ENCODE measurements around the gene FAAH2.
"Not testable (repeated sequence)": the region's sequence is repeated elsewhere in the genome, so short reads cannot be mapped to it uniquely, and the experiment has no call there.

The FAAH2 gene

GRCh38 chrX:57286507-57287251 lies at the start of gene FAAH2:
FAAH2 (plus strand) TSS chrX:57286706; CDS start chrX:57286826, 120 bp downstream.
- DNase-seq (ENCODE audit: low read depth in 2 of 2): no peak

GRCh38 chrX:57241967-57242366 lies 44.5 kb upstream of the FAAH2 start:
- DNase-seq (ENCODE audit: low read depth in 2 of 2): no peak

GRCh38 chrX:57251965-57252364 lies 34.5 kb upstream of the FAAH2 start:
- no peak for DNase-seq (ENCODE audit: low read depth in 2 of 2)

GRCh38 chrX:57265126-57265525 lies 21.4 kb upstream of the FAAH2 start:
- DNase-seq (ENCODE audit: low read depth in 2 of 2): no peak

GRCh38 chrX:57266275-57266674 lies 20.2 kb upstream of the FAAH2 start:
- no peak for DNase-seq (ENCODE audit: low read depth in 2 of 2)

- no peak for DNase-seq (ENCODE audit: low read depth in 2 of 2)
Observed at GRCh38 chrX:57266871-57267270, 19.6 kb upstream of the FAAH2 start.

- DNase-seq (ENCODE audit: low read depth in 2 of 2): no peak
Observed at GRCh38 chrX:57267308-57267707, 19.2 kb upstream of the FAAH2 start.

- no peak for DNase-seq (ENCODE audit: low read depth in 2 of 2)
Observed at GRCh38 chrX:57270980-57271379, 15.5 kb upstream of the FAAH2 start.

GRCh38 chrX:57282568-57282967 lies 3.9 kb upstream of the FAAH2 start:
- DNase-seq (ENCODE audit: low read depth in 2 of 2): no peak

GRCh38 chrX:57285001-57285400 lies 1.5 kb upstream of the FAAH2 start:
- DNase-seq (ENCODE audit: low read depth in 2 of 2): no peak

- no peak for DNase-seq (ENCODE audit: low read depth in 2 of 2)
Observed at GRCh38 chrX:57289089-57289488, 2.6 kb downstream of the FAAH2 start.

- no peak for DNase-seq (ENCODE audit: low read depth in 2 of 2)
Observed at GRCh38 chrX:57294961-57295360, 8.5 kb downstream of the FAAH2 start.

GRCh38 chrX:57295679-57296078 lies 9.2 kb downstream of the FAAH2 start:
- not testable (repeated sequence) for DNase-seq (ENCODE audit: low read depth in 2 of 2)

GRCh38 chrX:57313583-57314215 lies 27.2 kb downstream of the FAAH2 start:
- DNase-seq (ENCODE audit: low read depth in 2 of 2): no peak

GRCh38 chrX:57329008-57329407 lies 42.5 kb downstream of the FAAH2 start:
- DNase-seq (ENCODE audit: low read depth in 2 of 2): no peak

GRCh38 chrX:57335790-57336189 lies 49.3 kb downstream of the FAAH2 start:
- not testable (repeated sequence) for DNase-seq (ENCODE audit: low read depth in 2 of 2)

GRCh38 chrX:57353472-57354132 lies 67.1 kb downstream of the FAAH2 start:
- DNase-seq (ENCODE audit: low read depth in 2 of 2): no peak

- no peak for DNase-seq (ENCODE audit: low read depth in 2 of 2)
Observed at GRCh38 chrX:57364145-57364544, 77.6 kb downstream of the FAAH2 start.

- no peak for DNase-seq (ENCODE audit: low read depth in 2 of 2)
Observed at GRCh38 chrX:57366430-57366829, 79.9 kb downstream of the FAAH2 start.

- DNase-seq (ENCODE audit: low read depth in 2 of 2): no peak
Observed at GRCh38 chrX:57367649-57368048, 81.1 kb downstream of the FAAH2 start.

- no peak for DNase-seq (ENCODE audit: low read depth in 2 of 2)
Observed at GRCh38 chrX:57368158-57368557, 81.7 kb downstream of the FAAH2 start.

GRCh38 chrX:57379296-57379695 lies 92.8 kb downstream of the FAAH2 start:
- DNase-seq (ENCODE audit: low read depth in 2 of 2): no peak
